WTC11 (cell line): ENCODE data around the gene ACTN2. TPM values are rescaled to one million over a fixed set of nuclear protein-coding genes. Genes with fewer than 3 reads are reported as not detected.

ENCODE experiments used
- ATAC-seq: fragments of 200-7000 bp; cut with Tn5 transposase; 2 replicates; pipeline ENCODE4 v1.10.0; 2021; ENCODE audit warnings: mild to moderate bottlenecking, moderate library complexity
- CTCF ChIA-PET: fragments of 300-600 bp; sonication (Branson Sonifier 250); formaldehyde crosslinking; loops from one replicate; lab custom pipeline; 2021; ENCODE audit warnings: antibody characterized with exemption; lab: Charles Lee
- POLR2A ChIA-PET: fragments of 350-600 bp; sonication (Branson Sonifier 250); formaldehyde crosslinking; loops from one replicate; lab custom pipeline; 2021; ENCODE audit warnings: antibody characterized with exemption; lab: Charles Lee
- DNase-seq: peaks from one replicate; pipeline ENCODE4 v3.0.0; 2021; ENCODE audit warnings: low spot score
- H3K27ac Mint-ChIP-seq: 2 replicates; pipeline ENCODE4 v1.8.0; 2021; ENCODE audit warnings: mixed read lengths
- H3K27me3 Mint-ChIP-seq: 2 replicates; pipeline ENCODE4 v1.8.0; 2021; ENCODE audit warnings: low read depth, mild to moderate bottlenecking, moderate library complexity, mixed read lengths
- H3K36me3 Mint-ChIP-seq: 2 replicates; pipeline ENCODE4 v1.8.0; 2021; ENCODE audit warnings: mixed read lengths
- H3K4me1 Mint-ChIP-seq: 2 replicates; pipeline ENCODE4 v1.8.0; 2022; ENCODE audit warnings: mixed read lengths
- H3K4me3 Mint-ChIP-seq: 2 replicates; pipeline ENCODE4 v1.8.0; 2021; ENCODE audit warnings: mild to moderate bottlenecking, moderate library complexity, mixed read lengths
- H3K9me3 Mint-ChIP-seq: 2 replicates; pipeline ENCODE4 v1.8.0; 2021; ENCODE audit warnings: mixed read lengths
- AR ChIP-seq: fragments of 250-450 bp; sonication (Bioruptor Pico); IDR thresholded peaks from 2 replicates; pipeline ENCODE4 v1.9.0; 2021; ENCODE audit warnings: mild to moderate bottlenecking
- ATF6 ChIP-seq: sonication (generic); formaldehyde crosslinking; IDR thresholded peaks from 2 replicates; pipeline ENCODE4 v1.8.1; 2023; ENCODE audit warnings: mild to moderate bottlenecking, missing genetic modification reagents
- E2F5 ChIP-seq: sonication (generic); formaldehyde crosslinking; IDR thresholded peaks from 2 replicates; pipeline ENCODE4 v1.8.1; 2022; ENCODE audit warnings: mild to moderate bottlenecking, moderate library complexity, missing genetic modification reagents
- EMX1 ChIP-seq: fragments of 250-450 bp; sonication (Bioruptor Pico); IDR thresholded peaks from 2 replicates; pipeline ENCODE4 v1.8.0; 2021; ENCODE audit warnings: mild to moderate bottlenecking
- ETV6 ChIP-seq: sonication (generic); formaldehyde crosslinking; IDR thresholded peaks from 2 replicates; pipeline ENCODE4 v1.8.1; 2022; ENCODE audit warnings: mild to moderate bottlenecking, missing genetic modification reagents
- FOXK1 ChIP-seq: sonication (generic); formaldehyde crosslinking; IDR thresholded peaks from 2 replicates; pipeline ENCODE4 v1.8.0; 2022; ENCODE audit warnings: mild to moderate bottlenecking, moderate library complexity, missing genetic modification reagents
- FOXP1 ChIP-seq: sonication (generic); formaldehyde crosslinking; IDR thresholded peaks from 2 replicates; pipeline ENCODE4 v1.8.0; 2022; ENCODE audit warnings: missing genetic modification reagents, mild to moderate bottlenecking, moderate library complexity, borderline replicate concordance
- HMGA2 ChIP-seq: fragments of 250-450 bp; sonication (Bioruptor Pico); IDR thresholded peaks from 2 replicates; pipeline ENCODE4 v1.4.0; 2021; ENCODE audit warnings: mild to moderate bottlenecking, moderate library complexity
- KAT7 ChIP-seq: sonication (generic); formaldehyde crosslinking; IDR thresholded peaks from 2 replicates; pipeline ENCODE4 v1.8.1; 2023; ENCODE audit warnings: missing genetic modification reagents, mild to moderate bottlenecking, borderline replicate concordance
- MAX ChIP-seq: sonication (generic); formaldehyde crosslinking; IDR thresholded peaks from 2 replicates; pipeline ENCODE4 v1.8.0; 2022; ENCODE audit warnings: mild to moderate bottlenecking, missing genetic modification reagents
- NR1H2 ChIP-seq: sonication (generic); formaldehyde crosslinking; IDR thresholded peaks from 2 replicates; pipeline ENCODE4 v1.9.0; 2021; ENCODE audit warnings: mild to moderate bottlenecking, moderate library complexity, missing genetic modification reagents
- RORB ChIP-seq: fragments of 250-450 bp; sonication (Bioruptor Pico); IDR thresholded peaks from 2 replicates; pipeline ENCODE4 v1.9.0; 2021; ENCODE audit warnings: mild to moderate bottlenecking
- TEAD1 ChIP-seq: sonication (generic); formaldehyde crosslinking; IDR thresholded peaks from 2 replicates; pipeline ENCODE4 v1.8.0; 2022; ENCODE audit warnings: mild to moderate bottlenecking, missing genetic modification reagents
- TEAD4 ChIP-seq: sonication (generic); formaldehyde crosslinking; IDR thresholded peaks from 2 replicates; pipeline ENCODE4 v1.8.0; 2022; ENCODE audit warnings: mild to moderate bottlenecking, missing genetic modification reagents
- ZBTB21 ChIP-seq: sonication (generic); formaldehyde crosslinking; IDR thresholded peaks from 2 replicates; pipeline ENCODE4 v1.8.1; 2023; ENCODE audit warnings: mild to moderate bottlenecking, missing genetic modification reagents, borderline replicate concordance
- ZNF138 ChIP-seq: sonication (generic); formaldehyde crosslinking; conservative IDR thresholded peaks from 2 replicates; pipeline ENCODE4 v1.8.1; 2022; ENCODE audit warnings: mild to moderate bottlenecking, moderate library complexity, missing genetic modification reagents
- ZNF219 ChIP-seq: sonication (generic); formaldehyde crosslinking; IDR thresholded peaks from 2 replicates; pipeline ENCODE4 v1.8.0; 2023; ENCODE audit warnings: missing genetic modification reagents, mild to moderate bottlenecking, borderline replicate concordance
- ZNF263 ChIP-seq: sonication (generic); formaldehyde crosslinking; IDR thresholded peaks from 2 replicates; pipeline ENCODE4 v1.8.1; 2022; ENCODE audit warnings: low read depth, mild to moderate bottlenecking, moderate library complexity, missing genetic modification reagents
- ZNF396 ChIP-seq: fragments of 250-450 bp; sonication (Bioruptor Pico); IDR thresholded peaks from 2 replicates; pipeline ENCODE4 v1.8.0; 2021; ENCODE audit warnings: mild to moderate bottlenecking, moderate library complexity, borderline replicate concordance
- ZNF512 ChIP-seq: sonication (generic); formaldehyde crosslinking; IDR thresholded peaks from 2 replicates; pipeline ENCODE4 v1.8.1; 2022; ENCODE audit warnings: missing genetic modification reagents, borderline replicate concordance
- ZSCAN18 ChIP-seq: fragments of 250-450 bp; sonication (Bioruptor Pico); IDR thresholded peaks from 2 replicates; pipeline ENCODE4 v2.1.2; 2022; ENCODE audit warnings: mild to moderate bottlenecking, moderate library complexity
- total RNA-seq: library from RNA; stranded (reverse); gene quantifications from 3 replicates; pipeline ENCODE4 v1.2.3, GENCODE V29; 2021

The ACTN2 gene
- total RNA-seq, 1 experiment from 2014 or later = 2.0 TPM

GRCh38 chr1:236699366-236699765 lies 13.1 kb downstream of the ACTN2 start:
- no peaks in the 10 kb centered on the region for H3K9me3 Mint-ChIP-seq
- peaks cover 15% of the 10 kb centered on the region for H3K4me1 Mint-ChIP-seq
- no peak overlapping the region for H3K4me3 Mint-ChIP-seq
- TF ChIP-seq ZNF396 (CRISPR knock-in tag) (no peak), ZNF263 (CRISPR knock-in tag) (no peak), MAX (CRISPR knock-in tag) (no peak), ZBTB21 (CRISPR knock-in tag) (no peak), FOXP1 (CRISPR knock-in tag) (no peak), RORB (CRISPR knock-in tag) (no peak), E2F5 (no peak), EMX1 (CRISPR knock-in tag) (no peak), ZSCAN18 (CRISPR knock-in tag) (no peak), NR1H2 (CRISPR knock-in tag) (no peak), ATF6 (CRISPR knock-in tag) (no peak), ZNF219 (CRISPR knock-in tag) (no peak), FOXK1 (CRISPR knock-in tag) (no peak), ZNF138 (CRISPR knock-in tag) (no peak), KAT7 (CRISPR knock-in tag) (no peak), ETV6 (no peak), TEAD4 (CRISPR knock-in tag) (no peak), TEAD1 (CRISPR knock-in tag) (no peak)
- TF ChIP-seq, all 79 proteins: peak for 0
- DNase-seq (no peak), ATAC-seq (no peak)
- POLR2A ChIA-PET = no interaction called here
- Mint-ChIP-seq H3K36me3 (no peaks in the 10 kb centered on the region), H3K27ac (no peak overlapping the region), H3K27me3 (no peaks in the 10 kb centered on the region)
- CTCF ChIA-PET = no interaction called here

- Mint-ChIP-seq H3K4me1 (peaks cover 15% of the 10 kb centered on the region), H3K36me3 (no peaks in the 10 kb centered on the region), H3K4me3 (no peak overlapping the region), H3K9me3 (no peaks in the 10 kb centered on the region), H3K27me3 (no peaks in the 10 kb centered on the region), H3K27ac (no peak overlapping the region)
- POLR2A ChIA-PET = no interaction called here
- no peak for DNase-seq
- CTCF ChIA-PET = no interaction called here
- no peak for ATAC-seq
- TF ChIP-seq AR (no peak), ZNF138 (CRISPR knock-in tag) (no peak), ZNF512 (CRISPR knock-in tag) (no peak), HMGA2 (CRISPR knock-in tag) (no peak), ATF6 (CRISPR knock-in tag) (no peak), ZSCAN18 (CRISPR knock-in tag) (no peak)
Observed at GRCh38 chr1:236700903-236701302, 14.6 kb downstream of the ACTN2 start.
